ENCODE results near the gene EFNB1. TPM values are rescaled to one million over a fixed set of nuclear protein-coding genes. Genes with fewer than 3 reads are reported as not detected.

The EFNB1 gene
- total and polyA plus RNA-seq, 2 experiments from 2014 or later = 1.3 to 2.7 TPM

- ATAC-seq (no peak), DNase-seq (ENCODE audit: low spot score) (no peak)
- no peak overlapping the region for H3K4me3 ChIP-seq
- H3K27ac ChIP-seq (ENCODE audit: low read depth) = no peak overlapping the region
- TF ChIP-seq ZNF114 (CRISPR knock-in tag; IDR thresholded peaks at IDR 0.05) = no peak
- no peak for TF ChIP-seq STAT1 (IDR thresholded peaks at IDR 0.05; ENCODE audit: unreplicated experiment)
- no peak for TF ChIP-seq NANOG (IDR thresholded peaks at IDR 0.05; ENCODE audit: borderline replicate concordance)
- no peak for TF ChIP-seq JUNB (IDR thresholded peaks at IDR 0.05; ENCODE audit: unreplicated experiment)
- no peak for TF ChIP-seq EZH2 (IDR thresholded peaks at IDR 0.05; ENCODE audit: low read depth, unreplicated experiment)
- no peak for TF ChIP-seq CTCF (conservative IDR thresholded peaks at IDR 0.05; ENCODE audit: low read depth in 2 of 2)
- no peak for TF ChIP-seq EZH2phosphoT487 (IDR thresholded peaks at IDR 0.05; ENCODE audit: unreplicated experiment)
- Mint-ChIP-seq H3K4me1 (peaks cover 28% of the 10 kb centered on the region), H3K36me3 (ENCODE audit: low read depth) (no peaks in the 10 kb centered on the region), H3K27ac (no peak overlapping the region), H3K4me3 (no peak overlapping the region), H3K9me3 (no peaks in the 10 kb centered on the region), H3K27me3 (ENCODE audit: insufficient read depth, low read depth, poor library complexity) (no peaks in the 10 kb centered on the region)
- H3K4me2 ChIP-seq = no peak overlapping the region
- peaks cover 6% of the 10 kb centered on the region; the same call in 1 of the 2 replicates for H3K4me1 ChIP-seq (ENCODE audit: insufficient read depth)
- no peaks in the 10 kb centered on the region for H3K36me3 ChIP-seq (ENCODE audit: insufficient read depth)
- H2AFZ ChIP-seq = no peak overlapping the region
- H3K79me2 ChIP-seq (replicated peaks; ENCODE audit: insufficient read depth) = no peaks in the 10 kb centered on the region
- H3K9me2 ChIP-seq (ENCODE audit: insufficient read depth) = no peaks in the 10 kb centered on the region
- no peaks in the 10 kb centered on the region for H4K20me1 ChIP-seq (replicated peaks; ENCODE audit: insufficient read depth)
- no peaks in the 10 kb centered on the region for H3F3A ChIP-seq (replicated peaks; ENCODE audit: low read depth)
- no peaks in the 10 kb centered on the region for H3K27me3 ChIP-seq (ENCODE audit: insufficient read depth)
Observed at GRCh38 chrX:68883800-68884199, 55.0 kb downstream of the EFNB1 start.

- no peak overlapping the region for H3K4me3 ChIP-seq
- H3K79me2 ChIP-seq (replicated peaks; ENCODE audit: insufficient read depth) = no peaks in the 10 kb centered on the region
- Mint-ChIP-seq H3K27ac (no peak overlapping the region), H3K36me3 (ENCODE audit: low read depth) (no peaks in the 10 kb centered on the region), H3K27me3 (ENCODE audit: insufficient read depth, low read depth, poor library complexity) (peaks cover 11% of the 10 kb centered on the region), H3K9me3 (peaks cover 3% of the 10 kb centered on the region; the same call in 1 of the 3 replicates), H3K4me1 (peaks cover 17% of the 10 kb centered on the region), H3K4me3 (no peak overlapping the region)
- H3K36me3 ChIP-seq (ENCODE audit: insufficient read depth) = no peaks in the 10 kb centered on the region
- no peak overlapping the region for H2AFZ ChIP-seq
- H3K27me3 ChIP-seq (ENCODE audit: insufficient read depth) = peaks cover 14% of the 10 kb centered on the region
- no peaks in the 10 kb centered on the region for H3F3A ChIP-seq (replicated peaks; ENCODE audit: low read depth)
- H3K9me2 ChIP-seq (ENCODE audit: insufficient read depth) = no peaks in the 10 kb centered on the region
- H3K27ac ChIP-seq (ENCODE audit: low read depth) = no peak overlapping the region
- no peaks in the 10 kb centered on the region for H3K4me1 ChIP-seq (ENCODE audit: insufficient read depth)
- DNase-seq (ENCODE audit: low spot score) (no peak), ATAC-seq (no peak)
- no peaks in the 10 kb centered on the region for H4K20me1 ChIP-seq (replicated peaks; ENCODE audit: insufficient read depth)
- H3K4me2 ChIP-seq = no peak overlapping the region
- TF ChIP-seq CREB1 (CRISPR knock-in tag; IDR thresholded peaks at IDR 0.05; ENCODE audit: low read depth) (no peak), JUNB (IDR thresholded peaks at IDR 0.05; ENCODE audit: unreplicated experiment) (no peak), EZH2 (IDR thresholded peaks at IDR 0.05; ENCODE audit: low read depth, unreplicated experiment) (no peak), NANOG (IDR thresholded peaks at IDR 0.05; ENCODE audit: borderline replicate concordance) (no peak), ETS1 (IDR thresholded peaks at IDR 0.05) (no peak), ZNF462 (CRISPR knock-in tag; IDR thresholded peaks at IDR 0.05) (no peak), EZH2phosphoT487 (IDR thresholded peaks at IDR 0.05; ENCODE audit: unreplicated experiment) (no peak), ZNF331 (CRISPR knock-in tag; IDR thresholded peaks at IDR 0.05; ENCODE audit: low read depth) (no peak), POLR2AphosphoS5 (IDR thresholded peaks at IDR 0.05; ENCODE audit: low read depth) (no peak)
Observed at GRCh38 chrX:68889249-68889648, 60.4 kb downstream of the EFNB1 start.

All from GM23338 (cell line).